Liver (tissue), 9 donors: Measurements from ENCODE around the gene TMTC2. TPM values are rescaled to one million over a fixed set of nuclear protein-coding genes. Genes with fewer than 3 reads are reported as not detected.

Source experiments
- DNase-seq: peaks from one replicate; pipeline ENCODE4 v3.0.0-alpha.2; 2017; ENCODE audit warnings: low spot score
- H3K27ac ChIP-seq, 2 donors: one replicate each; pipeline ENCODE4 v1.7.0; 2013; ENCODE audit warnings: inconsistent platforms in 2 of 2, low read length in 2 of 2, control low read depth in 1 of 2, low read depth in 1 of 2, mild to moderate bottlenecking in 1 of 2
- H3K27me3 ChIP-seq, 4 donors: one replicate each; pipeline versions ENCODE4 v1.6.1 to v1.7.0; 2013; ENCODE audit warnings: low read length in 3 of 4, inconsistent platforms in 1 of 4, mild to moderate bottlenecking in 1 of 4, moderate library complexity in 1 of 4; ENCODE audit not compliant: control insufficient read depth in 4 of 4, insufficient read depth in 4 of 4
- H3K36me3 ChIP-seq, 4 donors: one replicate each; pipeline versions ENCODE4 v1.6.1 to v1.7.0; 2013; ENCODE audit warnings: low read length in 3 of 4, mild to moderate bottlenecking in 3 of 4, low read depth in 1 of 4, moderate library complexity in 1 of 4; ENCODE audit not compliant: control insufficient read depth in 4 of 4, insufficient read depth in 3 of 4
- H3K4me1 ChIP-seq, 4 donors: one replicate each; pipeline versions ENCODE4 v1.6.1 to v1.7.0; 2013; ENCODE audit warnings: low read length in 3 of 4, mild to moderate bottlenecking in 3 of 4, moderate library complexity in 1 of 4; ENCODE audit not compliant: control insufficient read depth in 4 of 4, insufficient read depth in 4 of 4
- H3K4me3 ChIP-seq, 3 donors: one replicate each; pipeline versions ENCODE4 v1.6.1 to v1.7.0; 2013; ENCODE audit warnings: low read length in 3 of 3, control low read depth in 1 of 3, low read depth in 1 of 3, mild to moderate bottlenecking in 1 of 3
- H3K9ac ChIP-seq, 2 donors: one replicate each; pipeline ENCODE4 v1.7.0; 2013; ENCODE audit warnings: low read length in 2 of 2, mild to moderate bottlenecking in 2 of 2, moderate library complexity in 2 of 2, control low read depth in 1 of 2, low read depth in 1 of 2
- H3K9me3 ChIP-seq, 4 donors: one replicate each; pipeline versions ENCODE4 v1.6.1 to v1.7.0; 2013; ENCODE audit warnings: low read length in 3 of 4; ENCODE audit not compliant: control insufficient read depth in 4 of 4
- ATF3 ChIP-seq: IDR thresholded peaks from 2 replicates; pipeline ENCODE4 v1.6.1; 2016; ENCODE audit warnings: antibody characterized with exemption
- FOXA2 ChIP-seq: IDR thresholded peaks from 2 replicates; pipeline ENCODE4 v1.6.1; 2016; ENCODE audit warnings: antibody characterized with exemption
- GABPA ChIP-seq, 2 donors: IDR thresholded peaks in 1 of 2; conservative IDR thresholded peaks in 1 of 2; 2 replicates each; pipeline ENCODE4 v1.6.1; 2016; ENCODE audit warnings: antibody characterized with exemption in 2 of 2, mild to moderate bottlenecking in 1 of 2, moderate library complexity in 1 of 2
- HNF4A ChIP-seq, 2 donors: conservative IDR thresholded peaks; 2 replicates each; pipeline ENCODE4 v1.6.1; 2016; ENCODE audit warnings: antibody characterized with exemption in 2 of 2, mild to moderate bottlenecking in 2 of 2
- JUND ChIP-seq, 2 donors: IDR thresholded peaks; 2 replicates each; pipeline ENCODE4 v1.6.1; 2016; ENCODE audit warnings: antibody characterized with exemption in 2 of 2
- MAX ChIP-seq: IDR thresholded peaks from 2 replicates; pipeline ENCODE4 v1.6.1; 2016; ENCODE audit warnings: antibody characterized with exemption
- RAD21 ChIP-seq, 2 donors: IDR thresholded peaks; 2 replicates each; pipeline ENCODE4 v1.6.1; 2016; ENCODE audit warnings: antibody characterized with exemption in 2 of 2, mild to moderate bottlenecking in 2 of 2
- REST ChIP-seq: IDR thresholded peaks from 2 replicates; pipeline ENCODE4 v1.6.1; 2016; ENCODE audit warnings: antibody characterized with exemption, mild to moderate bottlenecking
- RXRA ChIP-seq, 2 donors: IDR thresholded peaks; 2 replicates each; pipeline ENCODE4 v1.6.1; 2017 to 2018; ENCODE audit warnings: antibody characterized with exemption in 2 of 2, mild to moderate bottlenecking in 1 of 2
- SP1 ChIP-seq: IDR thresholded peaks from 2 replicates; pipeline ENCODE4 v1.6.1; 2018; ENCODE audit warnings: antibody characterized with exemption, mild to moderate bottlenecking
- TAF1 ChIP-seq: conservative IDR thresholded peaks from 2 replicates; pipeline ENCODE4 v1.6.1; 2016; ENCODE audit warnings: antibody characterized with exemption, mild to moderate bottlenecking
- YY1 ChIP-seq: IDR thresholded peaks from 2 replicates; pipeline ENCODE4 v1.6.1; 2016; ENCODE audit warnings: antibody characterized with exemption, mild to moderate bottlenecking
- ZBTB33 ChIP-seq: IDR thresholded peaks from 2 replicates; pipeline ENCODE4 v1.6.1; 2016; ENCODE audit warnings: antibody characterized with exemption
- WGBS: extraction: QIAGEN DNeasy Blood & Tissue Kit; methylation state at CpG from one replicate; pipeline ENCODE4 v1.1.7; 2013; 5-methylcytosine and 5-hydroxymethylcytosine counted together
- polyA plus RNA-seq, 2 donors: library from polyadenylated mRNA; stranded (reverse) in 1 of 2; unstranded in 1 of 2; fragments of 200-250 nt in 1 of 2; fragments of >200 nt in 1 of 2; fragmentation: Nextera tagmentation in 1 of 2; extraction: Ambion mirVana in 1 of 2; gene quantifications; one replicate each; pipeline versions ENCODE4 v1.2.1 to v1.2.3, GENCODE V29; 2013 to 2015
- total RNA-seq, 2 donors: library from RNA; depleted of rRNA; stranded (reverse); fragments of >200 nt; gene quantifications; one replicate each; pipeline ENCODE4 v1.2.3, GENCODE V29; 2014
- donor health status: healthy.
- donor health status: healthy.
- donor health status: healthy.
- donor health status: healthy.
- donor health status: healthy.

TMTC2 gene
- total and polyA plus RNA-seq, 4 donors = 0.36 to 3.0 (median 0.61) TPM

- H3K4me3 ChIP-seq = no peak overlapping the region
- 92% methylated on average over 28 of the region's 28 CpGs for WGBS
- TF ChIP-seq ATF3 = no peak
- no peak for TF ChIP-seq SP1
- TF ChIP-seq JUND (IDR thresholded peaks at IDR 0.05) = no peak
- TF ChIP-seq REST = no peak
- TF ChIP-seq ZBTB33 = no peak
- TF ChIP-seq RXRA (IDR thresholded peaks at IDR 0.05) = no peak
- TF ChIP-seq GABPA (IDR thresholded peaks at IDR 0.05 in 1 of 2, conservative IDR thresholded peaks at IDR 0.05 in 1 of 2) = no peak
- no peak for TF ChIP-seq HNF4A (conservative IDR thresholded peaks at IDR 0.05)
- no peak for TF ChIP-seq FOXA2
- no peak for TF ChIP-seq TAF1
- TF ChIP-seq MAX = no peak
- H3K4me1 ChIP-seq = no peaks in the 10 kb centered on the region
- H3K9ac ChIP-seq = no peak overlapping the region
- no peak for DNase-seq
- H3K36me3 ChIP-seq = no peaks in the 10 kb centered on the region
- no peak overlapping the region for H3K27ac ChIP-seq
- H3K9me3 ChIP-seq = no peaks in the 10 kb centered on the region
- H3K27me3 ChIP-seq = no peaks in the 10 kb centered on the region
Observed at GRCh38 chr12:82659343-82660207, 27.1 kb upstream of the TMTC2 start.

GRCh38 chr12:82660541-82661325 lies 26.0 kb upstream of the TMTC2 start:
- no peaks in the 10 kb centered on the region for H3K36me3 ChIP-seq
- no peaks in the 10 kb centered on the region for H3K4me1 ChIP-seq
- DNase-seq = no peak
- no peaks in the 10 kb centered on the region for H3K9me3 ChIP-seq
- no peak overlapping the region for H3K27ac ChIP-seq
- no peaks in the 10 kb centered on the region for H3K27me3 ChIP-seq
- TF ChIP-seq TAF1 (no peak), JUND (IDR thresholded peaks at IDR 0.05) (no peak), YY1 (no peak), RAD21 (IDR thresholded peaks at IDR 0.05) (no peak)
- H3K4me3 ChIP-seq = no peak overlapping the region
- WGBS = 96% methylated on average over 3 of the region's 3 CpGs
- H3K9ac ChIP-seq = no peak overlapping the region
